Heart right ventricle (tissue), 16 donors: ENCODE data around the gene KIF16B. TPM values are rescaled to one million over a fixed set of nuclear protein-coding genes. Genes with fewer than 3 reads are reported as not detected.
"Not testable (repeated sequence)": the region's sequence is repeated elsewhere in the genome, so short reads cannot be mapped to it uniquely, and the experiment has no call there.

ENCODE experiments used
- ATAC-seq, 8 donors: fragments of 200-7000 bp; cut with Tn5 transposase; one replicate each; pipeline ENCODE4 v1.9.1; 2020; ENCODE audit warnings: mild to moderate bottlenecking in 8 of 8, moderate library complexity in 8 of 8, moderate number of reproducible peaks in 1 of 8
- DNase-seq, 2 donors: peaks; one replicate each; pipeline ENCODE4 v3.0.0-alpha.2; 2020
- H3K27ac ChIP-seq, 10 donors: fragments of 200-600 bp; sonication (generic) in 2 of 10; one replicate each; pipeline versions ENCODE4 v1.5.0 to v1.8.0; 2020 to 2022; ENCODE audit warnings: mild to moderate bottlenecking in 3 of 10
- H3K27me3 ChIP-seq, 7 donors: fragments of 200-600 bp; one replicate each; pipeline ENCODE4 v1.8.0; 2021 to 2022; ENCODE audit warnings: mild to moderate bottlenecking in 2 of 7
- H3K36me3 ChIP-seq, 9 donors: fragments of 200-600 bp; sonication (generic) in 1 of 9; one replicate each; pipeline versions ENCODE4 v1.5.0 to v1.8.0; 2020 to 2022; ENCODE audit warnings: mild to moderate bottlenecking in 2 of 9
- H3K4me1 ChIP-seq, 9 donors: fragments of 200-600 bp; sonication (generic) in 1 of 9; one replicate each; pipeline versions ENCODE4 v1.5.0 to v1.8.0; 2020 to 2022; ENCODE audit warnings: mild to moderate bottlenecking in 4 of 9
- H3K4me3 ChIP-seq, 10 donors: fragments of 200-600 bp; sonication (generic) in 2 of 10; one replicate each; pipeline versions ENCODE4 v1.5.0 to v1.8.0; 2020 to 2022; ENCODE audit warnings: mild to moderate bottlenecking in 7 of 10, moderate library complexity in 2 of 10
- H3K9me3 ChIP-seq, 11 donors: fragments of 200-600 bp in 10 of 11; sonication (generic) in 2 of 11; one replicate each; pipeline versions ENCODE4 v1.5.0 to v1.8.0; 2013 to 2022; ENCODE audit warnings: mild to moderate bottlenecking in 2 of 11, control low read depth in 1 of 11, moderate library complexity in 1 of 11
- CTCF ChIP-seq, 9 donors: fragments of 200-600 bp; sonication (generic) in 2 of 9; IDR thresholded peaks; one replicate each; pipeline versions ENCODE4 v1.5.0 to v1.8.0; 2021 to 2022; ENCODE audit warnings: antibody characterized with exemption in 9 of 9, mild to moderate bottlenecking in 5 of 9, moderate library complexity in 1 of 9
- WGBS, 2 donors: extraction: QIAGEN DNeasy Blood & Tissue Kit; methylation state at CpG; one replicate each; pipeline ENCODE4 v1.1.7; 2013; ENCODE audit warnings: inconsistent platforms in 1 of 2; 5-methylcytosine and 5-hydroxymethylcytosine counted together
- intact Hi-C, 10 donors: fragments of 100-400 bp; cut with DNase I; formaldehyde crosslinking; loops; one replicate each; pipeline versions ENCODE4 v1.11.1 to v1.14.2; 2022
- polyA plus RNA-seq, 2 donors: library from polyadenylated mRNA; stranded (reverse); fragments of 200-250 nt; gene quantifications; one replicate each; pipeline ENCODE4 v1.2.3, GENCODE V29; 2013
- total RNA-seq, 10 donors: library from RNA; stranded (reverse); fragmentation: NEBNext Ultra II Directional in 3 of 10; extraction: Animal tissue kit (Norgen Biotek cat#: 25700) in 3 of 10; gene quantifications; one replicate each; pipeline versions ENCODE4 v1.2.1 to v1.2.4, GENCODE V29; 2021 to 2023
- donor health status: Arrhythmogenic right ventricular cardiomyopathy.
- donor health status: ischemic (EF 13 %, LVEDD 7.1; RV severe dilation, severe dysfunction).
- donor health status: healthy with polysubstance abuse.
- donor health status: DM: no; HTN: yes; CAD: no.
- donor health status: DM: no; HTN: no; CAD: no.
- donor health status: ischemic (EF 25% LVEDD 6.9; RV normal size, moderate dysfunction).
- donor health status: ischemic (EF 25% LVEDD 5.7; RV mildly dilated, moderate dysfunction).
- donor health status: healthy.
- donor health status: DM: yes; HTN: yes; CAD: no.
- donor health status: Ischemic cardiomyopathy.
- donor health status: ischemic (EF 35%, LVEDD 5.7; RV mildly dilated, moderate dysfunction).
- donor health status: nonischemic (EF 11% LVEDD 7.7; RV severe dilation, severe dysfunction).
- donor health status: DM: yes; HTN: yes; CAD: no.
- donor health status: PGD.
- donor health status: ischemic (EF 29% LVEDD 5.4; RV normal size, mild dysfunction).
- donor health status: nonischemic (EF 23%, LVEDD 6.1; RV moderate dilation, normal function).

KIF16B gene
- total and polyA plus RNA-seq, 12 donors, result 9.7 to 22.5 (median 17.9) TPM

GRCh38 chr20:16262594-16262993 is 310.7 kb downstream of the KIF16B start:
- 25 to 27% methylated on average over 5 of the region's 5 CpGs for WGBS, 2 donors

GRCh38 chr20:16261733-16262273 is 311.4 kb downstream of the KIF16B start:
- no peak for TF ChIP-seq CTCF (IDR thresholded peaks at IDR 0.05)
- H3K9me3 ChIP-seq, result peaks cover 0 to 18% (median 11%) of the 10 kb centered on the region in 11 donors
- WGBS, 2 donors, result 64 to 70% methylated on average over 2 of the region's 2 CpGs
- H3K27ac ChIP-seq, result no peak overlapping the region
- no peak overlapping the region for H3K4me3 ChIP-seq
- peaks cover 0 to 22% (median 4%) of the 10 kb centered on the region in 9 donors for H3K4me1 ChIP-seq
- intact Hi-C loops, result no loop called here
- DNase-seq (no peak), ATAC-seq (no peak)
- peaks cover 0 to 3% (median 0%) of the 10 kb centered on the region in 7 donors for H3K27me3 ChIP-seq
- no peaks in the 10 kb centered on the region for H3K36me3 ChIP-seq

More at GRCh38 chr20:16262594-16262993, 310.7 kb downstream of the KIF16B start:
- peaks cover 0 to 22% (median 4%) of the 10 kb centered on the region in 9 donors for H3K4me1 ChIP-seq
- peak in 2 of 8 donors; percentile 19 to 28 for ATAC-seq
- peak overlapping the region in 2 of 10 donors; percentile 1 to 15 for H3K27ac ChIP-seq
- H3K27me3 ChIP-seq, result peaks cover 0 to 3% (median 0%) of the 10 kb centered on the region in 7 donors
- no peak for DNase-seq
- H3K4me3 ChIP-seq, result no peak overlapping the region
- H3K36me3 ChIP-seq, result no peaks in the 10 kb centered on the region
- peaks cover 0 to 25% (median 11%) of the 10 kb centered on the region in 11 donors for H3K9me3 ChIP-seq
- intact Hi-C loops, result no loop called here
- no peak for TF ChIP-seq CTCF (IDR thresholded peaks at IDR 0.05)

- Histone ChIP-seq H3K27me3 (peaks cover 0 to 3% (median 0%) of the 10 kb centered on the region in 7 donors), H3K4me1 (peaks cover 0 to 22% (median 4%) of the 10 kb centered on the region in 9 donors), H3K27ac (no peak overlapping the region), H3K9me3 (peaks cover 0 to 9% (median 2%) of the 10 kb centered on the region in 11 donors), H3K4me3 (no peak overlapping the region), H3K36me3 (no peaks in the 10 kb centered on the region)
- WGBS, 2 donors, result 81 to 88% methylated on average over 7 of the region's 7 CpGs
- intact Hi-C loops, result no loop called here
- ATAC-seq (no peak), DNase-seq (no peak)
- TF ChIP-seq CTCF (IDR thresholded peaks at IDR 0.05), result no peak
Measured at GRCh38 chr20:16260911-16261310, 312.3 kb downstream of the KIF16B start.

- intact Hi-C loops, H3K27me3 ChIP-seq, H3K9me3 ChIP-seq, ATAC-seq, DNase-seq, H3K4me3 ChIP-seq, H3K27ac ChIP-seq, H3K36me3 ChIP-seq: not testable (repeated sequence)
- 75 to 93% methylated on average over 5 to 9 of the region's 12 CpGs for WGBS, 2 donors
- peaks cover 0 to 22% (median 4%) of the 10 kb centered on the region in 9 donors for H3K4me1 ChIP-seq
Measured at GRCh38 chr20:16260133-16260532, 313.1 kb downstream of the KIF16B start.

- WGBS, 2 donors, result 95 to 98% methylated on average over 3 of the region's 3 CpGs
- DNase-seq (no peak), ATAC-seq (no peak)
- no peak overlapping the region for H3K4me3 ChIP-seq
- H3K27me3 ChIP-seq, result peaks cover 0 to 3% (median 0%) of the 10 kb centered on the region in 7 donors
- intact Hi-C loops, result no loop called here
- no peak overlapping the region for H3K27ac ChIP-seq
- peaks cover 0 to 21% (median 4%) of the 10 kb centered on the region in 9 donors for H3K4me1 ChIP-seq
- no peak for TF ChIP-seq CTCF (IDR thresholded peaks at IDR 0.05)
- H3K9me3 ChIP-seq, result no peaks in the 10 kb centered on the region
- H3K36me3 ChIP-seq, result no peaks in the 10 kb centered on the region
Measured at GRCh38 chr20:16258766-16259165, 314.5 kb downstream of the KIF16B start.
